SH-SY5Y (cell line): ENCODE results near the gene LRP1-AS.

ENCODE experiments used
- GATA2 ChIP-seq: IDR thresholded peaks from 2 replicates; pipeline ENCODE4 v1.6.1; 2011; ENCODE audit warnings: mild to moderate bottlenecking, low read depth, low read length
- GATA3 ChIP-seq: IDR thresholded peaks from 2 replicates; pipeline ENCODE4 v1.6.1; 2011; ENCODE audit warnings: low read depth, mild to moderate bottlenecking, low read length, moderate library complexity

- TF ChIP-seq GATA2 (no peak), GATA3 (no peak)
These were observed 21.8 kb upstream of the LRP1-AS start for GRCh38 chr12:57169046-57169795.
